ENCODE data around the gene PPP2R5A.

PPP2R5A gene

DNA sequence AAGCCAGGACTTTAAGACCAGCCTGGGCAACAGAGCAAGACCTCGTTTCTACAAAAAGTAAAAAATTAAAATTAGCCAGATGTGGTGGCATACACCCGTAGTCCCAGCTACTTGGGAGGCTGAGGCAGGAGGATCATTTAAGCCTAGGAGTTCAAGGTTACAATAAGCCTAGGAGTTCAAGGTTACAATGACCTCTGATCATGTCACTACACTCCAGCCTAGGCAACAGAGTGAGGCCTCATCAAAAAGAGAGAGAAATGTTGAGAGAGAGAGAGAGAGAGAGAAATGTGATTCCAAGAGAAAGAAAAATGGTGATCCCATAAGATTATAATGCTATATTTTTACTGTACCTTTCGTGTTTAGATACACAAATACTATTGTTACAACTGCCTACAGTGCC is 69.3 kb downstream of the PPP2R5A start:
- Histone ChIP-seq H2AFZ (ENCODE audit: low read length, unreplicated experiment) (no peak overlapping the region), H3K27me3 (ENCODE audit: insufficient read depth, low read length) (no peaks in the 10 kb centered on the region), H3K36me3 (ENCODE audit: insufficient read depth, low read length) (peaks cover 10% of the 10 kb centered on the region; the same call in 1 of the 2 replicates), H3K79me2 (ENCODE audit: control insufficient read depth, insufficient read depth, low read length, unreplicated experiment) (no peaks in the 10 kb centered on the region), H3K4me1 (ENCODE audit: control insufficient read depth, insufficient read depth, low read length, unreplicated experiment) (no peaks in the 10 kb centered on the region), H3K4me3 (ENCODE audit: low read depth, low read length) (no peak overlapping the region), H3K27ac (ENCODE audit: low read depth, low read length) (no peak overlapping the region)

GRCh38 chr1:212355230-212355969 is 70.2 kb downstream of the PPP2R5A start:
- Histone ChIP-seq H3K4me3 (ENCODE audit: low read depth, low read length) (no peak overlapping the region), H3K4me1 (ENCODE audit: control insufficient read depth, insufficient read depth, low read length, unreplicated experiment) (no peaks in the 10 kb centered on the region), H3K27ac (ENCODE audit: low read depth, low read length) (no peak overlapping the region), H3K36me3 (ENCODE audit: insufficient read depth, low read length) (peaks cover 14% of the 10 kb centered on the region; the same call in 1 of the 2 replicates), H3K79me2 (ENCODE audit: control insufficient read depth, insufficient read depth, low read length, unreplicated experiment) (no peaks in the 10 kb centered on the region), H3K27me3 (ENCODE audit: insufficient read depth, low read length) (no peaks in the 10 kb centered on the region), H2AFZ (ENCODE audit: low read length, unreplicated experiment) (no peak overlapping the region)

- no peaks in the 10 kb centered on the region for H3K27me3 ChIP-seq (ENCODE audit: insufficient read depth, low read length)
- no peaks in the 10 kb centered on the region for H3K79me2 ChIP-seq (ENCODE audit: control insufficient read depth, insufficient read depth, low read length, unreplicated experiment)
- no peaks in the 10 kb centered on the region for H3K4me1 ChIP-seq (ENCODE audit: control insufficient read depth, insufficient read depth, low read length, unreplicated experiment)
- H3K4me3 ChIP-seq (ENCODE audit: low read depth, low read length), result no peak overlapping the region
- H3K36me3 ChIP-seq (ENCODE audit: insufficient read depth, low read length), result peaks cover 5% of the 10 kb centered on the region; the same call in 1 of the 2 replicates
- H3K27ac ChIP-seq (ENCODE audit: low read depth, low read length), result no peak overlapping the region
- no peak overlapping the region for H2AFZ ChIP-seq (ENCODE audit: low read length, unreplicated experiment)
Measured at GRCh38 chr1:212359794-212360479, 74.7 kb downstream of the PPP2R5A start.

DNA sequence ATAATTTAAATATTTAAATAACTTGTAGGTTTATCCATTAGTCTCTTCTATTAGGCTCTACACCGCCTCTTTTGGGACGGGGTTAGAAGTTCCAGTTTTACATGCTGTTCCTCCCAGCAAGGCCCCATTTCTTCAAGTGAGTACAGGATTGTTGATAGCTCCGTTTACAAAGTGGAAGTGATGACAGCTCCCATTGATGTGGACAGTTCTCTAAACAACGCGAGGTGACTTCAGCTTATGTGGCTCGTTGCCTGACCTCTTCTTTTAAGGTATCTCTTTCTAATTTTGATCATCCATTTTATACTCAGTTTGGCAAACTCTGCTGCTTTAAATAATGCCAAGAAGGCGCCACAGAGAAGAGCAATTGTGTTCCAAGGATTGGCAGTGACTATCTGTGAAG is 79.8 kb downstream of the PPP2R5A start:
- Histone ChIP-seq H3K36me3 (ENCODE audit: insufficient read depth, low read length) (no peaks in the 10 kb centered on the region), H2AFZ (ENCODE audit: low read length, unreplicated experiment) (no peak overlapping the region), H3K79me2 (ENCODE audit: control insufficient read depth, insufficient read depth, low read length, unreplicated experiment) (no peaks in the 10 kb centered on the region), H3K27ac (ENCODE audit: low read depth, low read length) (no peak overlapping the region), H3K27me3 (ENCODE audit: insufficient read depth, low read length) (no peaks in the 10 kb centered on the region), H3K4me3 (ENCODE audit: low read depth, low read length) (no peak overlapping the region), H3K4me1 (ENCODE audit: control insufficient read depth, insufficient read depth, low read length, unreplicated experiment) (peaks cover 9% of the 10 kb centered on the region)

- no peaks in the 10 kb centered on the region for H3K79me2 ChIP-seq (ENCODE audit: control insufficient read depth, insufficient read depth, low read length, unreplicated experiment)
- H2AFZ ChIP-seq (ENCODE audit: low read length, unreplicated experiment), result no peak overlapping the region
- peaks cover 9% of the 10 kb centered on the region for H3K4me1 ChIP-seq (ENCODE audit: control insufficient read depth, insufficient read depth, low read length, unreplicated experiment)
- no peak overlapping the region for H3K4me3 ChIP-seq (ENCODE audit: low read depth, low read length)
- H3K27ac ChIP-seq (ENCODE audit: low read depth, low read length), result no peak overlapping the region
- no peaks in the 10 kb centered on the region for H3K27me3 ChIP-seq (ENCODE audit: insufficient read depth, low read length)
- no peaks in the 10 kb centered on the region for H3K36me3 ChIP-seq (ENCODE audit: insufficient read depth, low read length)
Measured at GRCh38 chr1:212366901-212367300, 81.7 kb downstream of the PPP2R5A start.

DNA sequence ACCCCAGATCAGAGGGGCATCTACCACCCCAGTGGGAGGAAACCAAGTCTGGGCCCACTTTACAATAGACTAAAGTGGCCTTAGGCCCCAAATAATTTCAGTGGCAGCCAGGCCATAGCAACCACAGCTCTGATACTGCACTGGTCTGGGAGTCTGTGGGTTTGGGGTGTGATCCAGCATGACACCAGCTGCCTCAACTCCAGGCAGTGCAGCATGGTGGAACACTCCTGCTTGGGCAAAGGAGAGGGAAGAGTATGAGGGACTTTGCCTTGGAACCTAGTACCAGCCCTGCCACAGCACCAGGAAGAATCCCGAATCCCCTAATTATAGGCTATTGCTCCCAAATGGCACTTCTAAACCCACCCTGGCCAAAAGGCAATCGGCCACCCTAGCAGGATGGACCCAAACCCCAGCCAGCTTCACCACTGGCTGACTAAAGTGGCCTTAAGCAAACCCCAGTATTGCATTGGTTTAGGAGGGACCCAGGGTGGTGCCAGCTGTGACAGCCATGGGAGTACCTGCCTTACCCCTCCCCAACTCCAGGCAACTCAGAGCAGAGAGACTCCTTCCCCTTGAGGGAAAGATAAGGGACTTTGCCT is 82.4 kb downstream of the PPP2R5A start:
- H3K36me3 ChIP-seq (ENCODE audit: insufficient read depth, low read length), result no peaks in the 10 kb centered on the region
- H3K79me2 ChIP-seq (ENCODE audit: control insufficient read depth, insufficient read depth, low read length, unreplicated experiment), result no peaks in the 10 kb centered on the region
- no peak overlapping the region for H3K27ac ChIP-seq (ENCODE audit: low read depth, low read length)
- peaks cover 9% of the 10 kb centered on the region for H3K4me1 ChIP-seq (ENCODE audit: control insufficient read depth, insufficient read depth, low read length, unreplicated experiment)
- H3K27me3 ChIP-seq (ENCODE audit: insufficient read depth, low read length), result no peaks in the 10 kb centered on the region
- H3K4me3 ChIP-seq (ENCODE audit: low read depth, low read length), result no peak overlapping the region
- H2AFZ ChIP-seq (ENCODE audit: low read length, unreplicated experiment), result no peak overlapping the region

GRCh38 chr1:212368073-212368484 is 82.9 kb downstream of the PPP2R5A start:
- Histone ChIP-seq H2AFZ (ENCODE audit: low read length, unreplicated experiment) (no peak overlapping the region), H3K79me2 (ENCODE audit: control insufficient read depth, insufficient read depth, low read length, unreplicated experiment) (no peaks in the 10 kb centered on the region), H3K27me3 (ENCODE audit: insufficient read depth, low read length) (no peaks in the 10 kb centered on the region), H3K4me3 (ENCODE audit: low read depth, low read length) (no peak overlapping the region), H3K36me3 (ENCODE audit: insufficient read depth, low read length) (no peaks in the 10 kb centered on the region), H3K4me1 (ENCODE audit: control insufficient read depth, insufficient read depth, low read length, unreplicated experiment) (peaks cover 9% of the 10 kb centered on the region), H3K27ac (ENCODE audit: low read depth, low read length) (no peak overlapping the region)

- no peak overlapping the region for H3K4me3 ChIP-seq (ENCODE audit: low read depth, low read length)
- H3K79me2 ChIP-seq (ENCODE audit: control insufficient read depth, insufficient read depth, low read length, unreplicated experiment), result no peaks in the 10 kb centered on the region
- no peaks in the 10 kb centered on the region for H3K4me1 ChIP-seq (ENCODE audit: control insufficient read depth, insufficient read depth, low read length, unreplicated experiment)
- no peak overlapping the region for H2AFZ ChIP-seq (ENCODE audit: low read length, unreplicated experiment)
- H3K27ac ChIP-seq (ENCODE audit: low read depth, low read length), result no peak overlapping the region
- H3K27me3 ChIP-seq (ENCODE audit: insufficient read depth, low read length), result no peaks in the 10 kb centered on the region
- H3K36me3 ChIP-seq (ENCODE audit: insufficient read depth, low read length), result no peaks in the 10 kb centered on the region
Measured at GRCh38 chr1:212375986-212376385, 90.8 kb downstream of the PPP2R5A start.

DNA sequence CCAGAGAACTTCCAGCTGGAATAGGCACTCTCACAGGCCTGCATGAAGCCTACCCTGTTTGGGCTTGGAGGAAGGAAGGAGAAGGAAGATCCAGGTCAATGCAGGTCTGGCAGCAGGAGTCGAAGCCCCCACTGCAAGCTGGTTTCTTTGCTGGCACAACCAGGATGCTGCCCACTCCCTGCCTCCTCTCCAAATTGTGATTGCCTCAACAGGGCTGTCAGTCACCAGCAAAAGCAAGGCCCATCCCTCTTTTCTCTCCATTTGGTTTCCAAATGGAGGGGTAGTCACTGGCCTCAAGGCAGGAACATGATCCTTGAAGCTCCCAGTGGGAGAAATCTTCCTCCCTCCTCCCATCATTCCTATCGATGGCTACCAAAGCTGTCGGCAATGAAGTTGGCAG is 92.4 kb downstream of the PPP2R5A start:
- Histone ChIP-seq H3K27ac (ENCODE audit: low read depth, low read length) (no peak overlapping the region), H3K36me3 (ENCODE audit: insufficient read depth, low read length) (no peaks in the 10 kb centered on the region), H3K4me1 (ENCODE audit: control insufficient read depth, insufficient read depth, low read length, unreplicated experiment) (no peaks in the 10 kb centered on the region), H3K79me2 (ENCODE audit: control insufficient read depth, insufficient read depth, low read length, unreplicated experiment) (no peaks in the 10 kb centered on the region), H3K4me3 (ENCODE audit: low read depth, low read length) (no peak overlapping the region), H3K27me3 (ENCODE audit: insufficient read depth, low read length) (no peaks in the 10 kb centered on the region), H2AFZ (ENCODE audit: low read length, unreplicated experiment) (no peak overlapping the region)

DNA sequence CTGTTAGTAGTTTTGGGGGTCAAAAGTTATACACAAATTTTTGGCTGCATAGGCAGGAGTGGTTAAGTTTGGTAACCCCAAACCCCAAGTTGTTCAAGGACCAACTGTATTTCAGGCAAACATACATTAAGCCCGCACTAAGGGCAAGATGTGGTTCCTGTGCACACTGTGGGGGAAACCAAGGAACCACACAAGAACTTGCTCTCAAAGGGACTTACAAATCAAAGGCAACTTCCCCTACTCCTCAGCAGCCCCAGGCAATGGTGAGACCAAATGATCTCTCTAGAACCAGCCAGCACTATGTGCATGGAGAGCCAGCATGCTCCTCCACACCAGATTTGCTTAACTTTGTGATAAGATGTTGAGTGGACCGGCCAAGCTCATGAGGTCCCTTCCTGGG is 94.2 kb downstream of the PPP2R5A start:
- Histone ChIP-seq H3K27me3 (ENCODE audit: insufficient read depth, low read length) (no peaks in the 10 kb centered on the region), H3K36me3 (ENCODE audit: insufficient read depth, low read length) (no peaks in the 10 kb centered on the region), H3K4me3 (ENCODE audit: low read depth, low read length) (no peak overlapping the region), H3K79me2 (ENCODE audit: control insufficient read depth, insufficient read depth, low read length, unreplicated experiment) (no peaks in the 10 kb centered on the region), H3K4me1 (ENCODE audit: control insufficient read depth, insufficient read depth, low read length, unreplicated experiment) (no peaks in the 10 kb centered on the region), H2AFZ (ENCODE audit: low read length, unreplicated experiment) (no peak overlapping the region), H3K27ac (ENCODE audit: low read depth, low read length) (no peak overlapping the region)
